OCI-LY3 (cell line): ENCODE measurements around the gene GAB1.

Experiments
- EZH2phosphoT487 ChIP-seq: fragments of 200-600 bp; shearing (Covaris generic); IDR thresholded peaks from 2 replicates; pipeline ENCODE4 v1.6.1; 2018; ENCODE audit warnings: antibody characterized with exemption, mixed run types, low read depth
- TF ChIP-seq, protein P1 (sequence below): fragments of 200-600, 300-600 bp; sonication (generic); IDR thresholded peaks from 2 replicates; pipeline ENCODE4 v1.5.1; 2014; ENCODE audit warnings: antibody characterized with exemption, low read length, low read depth

DNA sequence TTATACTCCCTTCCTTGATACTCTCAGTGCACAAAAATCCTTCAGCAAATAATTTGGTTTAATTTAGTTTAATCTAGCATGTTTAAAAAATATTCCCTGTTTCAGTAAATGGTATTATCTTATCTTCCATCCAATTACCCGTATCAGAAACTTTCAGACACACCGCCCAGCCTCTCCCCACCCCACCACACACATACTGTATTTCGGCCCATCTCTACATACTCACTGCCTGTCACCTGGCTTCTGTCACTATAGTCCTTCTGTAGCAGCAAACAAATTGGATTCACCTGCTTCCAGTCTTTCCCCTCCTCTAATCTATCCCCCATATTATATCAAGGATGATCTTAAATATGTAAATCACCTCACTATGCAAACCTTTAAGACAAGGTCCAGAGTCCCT is 24.8 kb upstream of the GAB1 start:
- TF ChIP-seq, protein P1, sequence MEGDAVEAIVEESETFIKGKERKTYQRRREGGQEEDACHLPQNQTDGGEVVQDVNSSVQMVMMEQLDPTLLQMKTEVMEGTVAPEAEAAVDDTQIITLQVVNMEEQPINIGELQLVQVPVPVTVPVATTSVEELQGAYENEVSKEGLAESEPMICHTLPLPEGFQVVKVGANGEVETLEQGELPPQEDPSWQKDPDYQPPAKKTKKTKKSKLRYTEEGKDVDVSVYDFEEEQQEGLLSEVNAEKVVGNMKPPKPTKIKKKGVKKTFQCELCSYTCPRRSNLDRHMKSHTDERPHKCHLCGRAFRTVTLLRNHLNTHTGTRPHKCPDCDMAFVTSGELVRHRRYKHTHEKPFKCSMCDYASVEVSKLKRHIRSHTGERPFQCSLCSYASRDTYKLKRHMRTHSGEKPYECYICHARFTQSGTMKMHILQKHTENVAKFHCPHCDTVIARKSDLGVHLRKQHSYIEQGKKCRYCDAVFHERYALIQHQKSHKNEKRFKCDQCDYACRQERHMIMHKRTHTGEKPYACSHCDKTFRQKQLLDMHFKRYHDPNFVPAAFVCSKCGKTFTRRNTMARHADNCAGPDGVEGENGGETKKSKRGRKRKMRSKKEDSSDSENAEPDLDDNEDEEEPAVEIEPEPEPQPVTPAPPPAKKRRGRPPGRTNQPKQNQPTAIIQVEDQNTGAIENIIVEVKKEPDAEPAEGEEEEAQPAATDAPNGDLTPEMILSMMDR, result no peak
- no peak for TF ChIP-seq EZH2phosphoT487
